GM19395 (cell line): ENCODE measurements around the gene BYSL.

Experiments used
- ATAC-seq: cut with Tn5 transposase; IDR thresholded peaks from one replicate; pipeline ENCODE4 v1.9.1; 2021; ENCODE audit warnings: mild to moderate bottlenecking, moderate library complexity; ENCODE audit not compliant: unreplicated experiment

Gene BYSL, protein sequence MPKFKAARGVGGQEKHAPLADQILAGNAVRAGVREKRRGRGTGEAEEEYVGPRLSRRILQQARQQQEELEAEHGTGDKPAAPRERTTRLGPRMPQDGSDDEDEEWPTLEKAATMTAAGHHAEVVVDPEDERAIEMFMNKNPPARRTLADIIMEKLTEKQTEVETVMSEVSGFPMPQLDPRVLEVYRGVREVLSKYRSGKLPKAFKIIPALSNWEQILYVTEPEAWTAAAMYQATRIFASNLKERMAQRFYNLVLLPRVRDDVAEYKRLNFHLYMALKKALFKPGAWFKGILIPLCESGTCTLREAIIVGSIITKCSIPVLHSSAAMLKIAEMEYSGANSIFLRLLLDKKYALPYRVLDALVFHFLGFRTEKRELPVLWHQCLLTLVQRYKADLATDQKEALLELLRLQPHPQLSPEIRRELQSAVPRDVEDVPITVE

GRCh38 chr6:41920921-41921711, at the start of gene BYSL, which contains the start of gene MED20:
TSS of gene BYSL (plus strand) at chr6:41921499. CDS start at chr6:41921563, 64 bp downstream.
TSS of gene MED20 (minus strand) at chr6:41921139. CDS start at chr6:41921018, 121 bp downstream.
- ATAC-seq = peak; percentile 93

DNA sequence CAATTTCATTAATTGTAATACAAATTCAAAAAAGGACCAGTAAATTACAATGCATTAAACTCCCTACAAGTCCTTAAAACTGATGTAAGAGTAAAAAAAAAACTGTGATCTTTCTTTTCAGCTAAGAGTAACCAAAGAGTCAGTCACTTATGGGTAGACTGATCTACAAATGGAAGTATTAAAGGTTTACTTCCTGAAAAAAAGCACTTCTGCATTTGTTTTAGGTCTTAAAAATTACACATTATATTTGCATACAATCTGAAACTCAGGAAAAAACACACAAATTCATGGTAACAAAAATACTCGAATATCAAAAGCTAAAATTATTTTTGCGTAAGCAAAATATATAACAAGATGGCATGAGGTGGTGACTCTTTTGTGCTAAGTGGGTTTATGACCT, 49.6 kb upstream of the BYSL start:
- ATAC-seq = no peak

GRCh38 chr6:41872147-41872546, 49.2 kb upstream of the BYSL start:
- no peak for ATAC-seq

GRCh38 chr6:41874741-41875140, 46.6 kb upstream of the BYSL start:
- no peak for ATAC-seq

DNA sequence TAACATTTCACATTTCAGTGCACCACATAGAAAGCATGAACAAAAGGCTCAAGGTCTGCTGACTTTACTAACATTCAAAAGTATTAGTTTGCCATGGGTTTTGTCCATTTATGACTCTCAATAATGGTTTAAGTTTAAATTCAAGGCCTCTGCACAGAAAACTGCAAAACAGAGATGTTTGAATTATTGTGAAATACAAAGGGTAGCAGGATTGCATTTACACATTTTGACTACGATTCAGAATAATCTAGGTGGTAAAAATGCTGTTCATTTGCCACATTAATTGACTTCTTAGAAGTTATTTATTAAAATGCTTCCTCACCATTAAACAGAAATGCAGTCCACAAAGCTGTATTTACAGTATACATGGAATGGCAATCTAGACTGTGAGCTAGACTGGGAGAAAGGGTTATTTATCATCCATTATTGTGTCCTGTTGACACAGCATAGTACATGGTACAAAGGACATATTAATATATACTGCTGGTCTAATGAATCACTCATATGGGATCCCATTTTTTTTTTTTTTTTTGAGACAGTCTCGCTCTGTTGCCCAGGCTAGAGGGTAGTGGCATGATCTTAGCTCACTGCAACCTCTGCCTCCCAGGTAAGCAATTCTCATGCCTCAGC, 44.1 kb upstream of the BYSL start:
- ATAC-seq = no peak

- no peak for ATAC-seq
Observed at GRCh38 chr6:41878246-41878645, 43.1 kb upstream of the BYSL start.

DNA sequence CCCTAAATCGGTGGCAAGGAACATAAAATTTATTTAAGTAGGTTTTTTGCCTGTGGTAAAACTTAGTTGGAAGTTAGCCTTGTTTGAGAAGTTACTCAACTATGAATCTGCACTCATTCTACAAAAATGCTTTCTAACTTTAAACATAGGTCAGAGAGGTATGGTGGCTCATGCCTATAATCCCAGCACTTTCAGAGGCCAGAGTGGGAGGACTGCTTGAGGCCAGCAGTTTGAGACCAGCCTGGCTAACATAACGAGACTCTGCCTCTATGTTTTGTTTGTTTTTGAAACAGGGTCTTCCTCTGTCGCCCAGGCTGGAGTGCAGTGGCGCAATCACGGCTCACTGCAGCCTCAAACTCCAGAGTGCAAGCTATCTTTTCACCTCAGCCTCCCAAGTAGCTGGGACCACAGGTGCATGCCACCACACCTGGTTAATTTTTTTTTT, 42.3 kb upstream of the BYSL start:
- no peak for ATAC-seq

- ATAC-seq = no peak
Observed at GRCh38 chr6:41881506-41881905, 39.8 kb upstream of the BYSL start.

- no peak for ATAC-seq
Observed at GRCh38 chr6:41884957-41885356, 36.3 kb upstream of the BYSL start.

DNA sequence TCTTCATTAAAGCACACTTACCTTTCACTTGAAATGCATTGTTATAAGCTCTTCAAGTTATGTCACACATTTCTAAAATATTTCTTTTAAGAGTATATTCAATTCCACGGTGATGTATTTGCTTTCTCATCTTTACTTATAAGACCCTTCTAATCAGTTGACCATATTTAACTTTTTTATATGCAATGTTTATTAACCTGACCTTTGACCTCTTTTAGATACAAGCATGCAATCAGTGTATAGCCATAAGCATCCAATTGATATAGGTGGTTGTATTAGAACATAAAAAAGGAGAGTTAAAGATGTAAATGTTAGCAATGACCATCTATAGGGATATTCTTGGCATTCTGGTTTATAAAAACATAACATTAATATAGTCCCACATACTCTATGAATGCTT, 35.4 kb upstream of the BYSL start:
- ATAC-seq = no peak

DNA sequence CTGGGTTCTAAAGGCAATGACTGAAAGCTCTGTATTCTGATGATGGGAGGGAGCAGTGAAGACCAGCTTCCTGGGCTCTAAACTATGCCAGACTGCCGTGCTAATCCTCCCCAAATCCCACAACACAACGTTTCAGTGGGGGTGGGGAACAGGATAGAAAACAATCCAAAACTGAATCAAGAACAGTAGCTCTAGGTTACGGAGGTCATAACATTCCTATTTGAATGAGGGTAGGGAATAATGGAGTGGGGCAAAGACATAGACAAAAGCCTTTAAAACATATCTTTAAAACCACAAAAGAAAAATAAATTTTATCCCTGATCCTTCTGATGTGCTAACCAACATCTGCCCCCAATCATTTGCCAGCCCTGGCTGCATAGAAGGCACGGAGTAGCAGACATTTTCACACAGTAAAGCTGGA, 34.0 kb upstream of the BYSL start:
- ATAC-seq = no peak

- no peak for ATAC-seq
Observed at GRCh38 chr6:41892921-41893564, 28.3 kb upstream of the BYSL start.

DNA sequence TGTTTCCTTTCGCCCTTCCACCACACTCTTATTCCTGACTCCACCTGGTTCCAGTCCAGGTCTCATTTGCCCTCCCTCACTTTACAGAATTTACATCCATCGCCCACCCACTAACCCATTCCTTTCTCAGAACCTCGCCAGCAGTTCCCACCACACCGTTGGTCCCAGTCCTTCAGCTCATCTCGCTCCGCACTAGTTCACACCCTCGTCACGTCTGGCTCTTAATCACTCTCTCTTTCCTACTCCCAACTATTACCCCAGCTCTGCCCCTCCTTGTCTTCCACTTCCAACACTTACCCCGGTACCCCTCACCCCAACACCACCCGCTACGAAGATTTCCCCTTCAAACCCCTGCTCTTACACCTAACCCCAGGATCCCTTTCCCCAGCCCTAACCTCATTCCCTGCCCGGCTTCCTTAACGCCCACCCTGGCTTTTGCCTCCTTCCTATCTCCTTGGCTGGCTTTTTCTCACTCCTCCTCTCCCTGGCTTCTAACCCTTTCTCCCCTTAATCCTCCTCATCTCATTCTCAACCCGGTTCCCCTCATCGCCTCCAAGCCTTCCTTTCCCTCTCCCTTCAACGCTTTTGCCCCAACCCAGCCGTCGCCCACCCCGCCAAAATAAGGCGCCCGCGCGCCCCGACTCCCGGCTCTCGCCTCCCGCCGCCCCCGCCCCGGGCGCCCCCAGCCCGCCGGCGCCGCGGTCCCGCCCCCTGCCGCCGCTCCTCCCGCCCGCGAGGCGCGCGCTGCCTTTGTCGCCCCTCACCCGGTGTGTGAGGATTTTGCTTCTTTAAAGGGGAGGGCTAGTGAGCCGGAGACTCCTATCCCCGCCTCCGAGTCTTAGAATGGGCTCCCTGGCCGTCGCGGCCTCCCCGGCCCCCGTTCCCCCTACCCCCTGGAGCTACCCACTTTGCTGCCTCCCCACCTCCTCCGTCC, 26.7 kb upstream of the BYSL start:
- ATAC-seq = peak; percentile 35

- ATAC-seq = peak; percentile 79
Observed at GRCh38 chr6:41895300-41896233, 25.7 kb upstream of the BYSL start, which contains the start of gene USP49. TSS of gene USP49 (minus strand) at chr6:41895375. CDS start at chr6:41806983, 88,392 bp downstream.

- ATAC-seq = no peak
Observed at GRCh38 chr6:41896281-41896680, 25.0 kb upstream of the BYSL start.

DNA sequence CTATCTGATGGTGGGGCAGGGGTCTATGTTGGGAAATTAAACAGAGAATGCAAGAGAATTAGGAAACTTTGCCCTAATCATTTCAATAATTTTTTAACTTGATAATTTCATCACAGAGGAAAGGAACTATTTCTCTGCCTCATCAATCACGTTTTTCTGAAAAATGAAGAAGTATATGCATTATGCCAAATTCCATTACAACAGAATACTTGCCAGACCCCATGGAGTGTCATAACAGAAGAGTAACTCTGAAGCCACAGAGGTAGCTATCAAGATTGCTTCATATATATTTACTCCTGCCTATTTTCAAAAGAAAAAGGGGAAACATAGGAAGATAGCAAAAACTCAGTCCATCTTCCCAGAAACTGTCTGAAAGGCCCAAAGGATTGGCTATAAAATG, 20.4 kb upstream of the BYSL start:
- ATAC-seq = no peak

DNA sequence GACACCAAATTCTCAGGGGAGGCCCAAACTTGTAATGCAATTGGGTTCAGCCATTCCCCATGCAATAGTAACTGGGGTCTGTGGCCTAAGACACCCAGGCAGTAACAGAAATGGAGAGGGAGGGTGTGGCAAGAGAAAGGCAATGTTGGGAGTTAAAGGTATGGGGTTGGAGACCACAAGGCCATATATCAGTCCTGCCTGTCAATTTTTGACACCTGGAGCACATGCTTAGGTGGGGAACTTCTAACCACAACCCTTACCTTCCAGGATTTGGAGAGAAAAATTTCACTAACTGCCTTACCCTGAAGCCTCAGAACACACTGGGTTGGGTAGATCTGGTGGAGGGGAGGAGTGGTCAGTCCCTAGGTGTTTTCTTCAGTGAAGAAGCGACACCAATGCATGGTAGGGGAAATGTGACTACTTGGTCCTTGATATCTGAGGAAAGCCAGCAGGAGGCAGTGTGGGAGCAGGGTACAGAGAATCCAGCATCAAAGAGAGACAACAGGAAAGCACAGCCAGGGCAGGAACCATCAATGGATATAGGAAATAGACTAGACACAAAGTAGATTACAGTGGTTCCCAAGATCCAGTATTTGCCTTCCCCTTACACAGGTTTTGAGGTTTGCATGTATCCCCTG, 19.3 kb upstream of the BYSL start:
- ATAC-seq = no peak

DNA sequence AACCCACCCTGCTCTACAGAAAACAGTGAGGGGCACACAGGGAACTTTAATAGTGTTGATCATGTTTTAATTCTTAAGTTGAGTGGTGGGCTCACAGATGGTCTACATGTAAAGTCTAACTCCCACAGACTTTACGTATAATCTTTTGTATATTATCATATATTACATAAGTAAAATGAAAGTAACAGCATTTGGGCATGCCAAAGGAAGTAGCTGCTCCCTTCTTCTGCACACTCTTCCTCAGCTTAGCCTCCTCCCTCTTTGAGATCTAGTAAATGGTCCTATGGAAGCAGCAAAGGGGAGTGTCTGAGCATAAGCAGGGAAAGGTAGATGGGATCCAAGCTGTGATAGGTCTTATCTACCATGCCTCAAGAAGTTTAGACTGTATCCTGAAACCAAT, 11.6 kb upstream of the BYSL start:
- no peak for ATAC-seq
